NCI-H1436 (cell line): ENCODE measurements around the gene GABRA1.
A peak's percentile ranks its signal among the peaks of the same experiment; 100 is the strongest.

ENCODE experiments used
- DNase-seq: peaks from one replicate; lab custom pipeline; 2025; lab: John Stamatoyannopoulos, UW

Gene GABRA1

GRCh38 chr5:161847941-161848391 lies at the start of gene GABRA1:
TSS of gene GABRA1 (plus strand) at chr5:161848120. CDS start at chr5:161850811, 2,691 bp downstream.
- no peak for DNase-seq

- no peak for DNase-seq
Observed at GRCh38 chr5:161799316-161799715, 48.6 kb upstream of the GABRA1 start.

GRCh38 chr5:161804263-161804662 lies 43.7 kb upstream of the GABRA1 start:
- DNase-seq = no peak

- DNase-seq = no peak
Observed at GRCh38 chr5:161846746-161847145, 1.2 kb upstream of the GABRA1 start.

GRCh38 chr5:161847447-161847846 lies 473 bp upstream of the GABRA1 start:
- no peak for DNase-seq

- no peak for DNase-seq
Observed at GRCh38 chr5:161850491-161850890, 2.6 kb downstream of the GABRA1 start.

- peak; percentile 7 for DNase-seq
Observed at GRCh38 chr5:161851691-161852299, 3.9 kb downstream of the GABRA1 start.

- no peak for DNase-seq
Observed at GRCh38 chr5:161857358-161857757, 9.4 kb downstream of the GABRA1 start.

- no peak for DNase-seq
Observed at GRCh38 chr5:161863259-161863658, 15.3 kb downstream of the GABRA1 start.

- DNase-seq = no peak
Observed at GRCh38 chr5:161863811-161864210, 15.9 kb downstream of the GABRA1 start.

- DNase-seq = no peak
Observed at GRCh38 chr5:161865510-161865909, 17.6 kb downstream of the GABRA1 start.

- DNase-seq = no peak
Observed at GRCh38 chr5:161889971-161890370, 42.1 kb downstream of the GABRA1 start.

- no peak for DNase-seq
Observed at GRCh38 chr5:161895514-161895913, 47.6 kb downstream of the GABRA1 start.

- no peak for DNase-seq
Observed at GRCh38 chr5:161897033-161897432, 49.1 kb downstream of the GABRA1 start.

GRCh38 chr5:161899590-161899989 lies 51.7 kb downstream of the GABRA1 start:
- DNase-seq = no peak

- DNase-seq = no peak
Observed at GRCh38 chr5:161900981-161901380, 53.1 kb downstream of the GABRA1 start.

GRCh38 chr5:161921781-161922180 lies 73.9 kb downstream of the GABRA1 start:
- no peak for DNase-seq

GRCh38 chr5:161924270-161924669 lies 76.3 kb downstream of the GABRA1 start:
- DNase-seq = no peak

GRCh38 chr5:161925960-161926359 lies 78.0 kb downstream of the GABRA1 start:
- DNase-seq = no peak

- DNase-seq = no peak
Observed at GRCh38 chr5:161934486-161934885, 86.6 kb downstream of the GABRA1 start.

GRCh38 chr5:161944974-161945373 lies 97.1 kb downstream of the GABRA1 start:
- no peak for DNase-seq

GRCh38 chr5:161946911-161947310 lies 99.0 kb downstream of the GABRA1 start:
- no peak for DNase-seq
